Mucosa of gallbladder (tissue), 1 donor: ENCODE results near the gene ARL11. TPM values are rescaled to one million over a fixed set of nuclear protein-coding genes. Genes with fewer than 3 reads are reported as not detected.

Experiments
- total RNA-seq: library from RNA; stranded (reverse); gene quantifications from one replicate; pipeline ENCODE4 v1.2.1, GENCODE V29; 2021
- donor health status: DM: no; HTN: no; CAD: no.

The ARL11 gene
- total RNA-seq, 1 donor from 2014 or later = 2.8 TPM

Other genes starting within 250 kb of the ARL11 start
- 27.5 TPM for gene CAB39L, start 184.4 kb upstream of the ARL11 start, total RNA-seq
- gene SETDB2, start 184.2 kb upstream of the ARL11 start, total RNA-seq = 9.8 TPM
- gene PHF11, start 132.6 kb upstream of the ARL11 start, total RNA-seq = 36.7 TPM
- 22.8 TPM for gene RCBTB1, start 42.9 kb upstream of the ARL11 start, total RNA-seq
- gene EBPL, start 63.0 kb downstream of the ARL11 start, total RNA-seq = 34.1 TPM
- 31.5 TPM for gene KPNA3, start 164.2 kb downstream of the ARL11 start, total RNA-seq